OCI-LY7 (cell line): ENCODE data around the gene NLRP8. TPM values are rescaled to one million over a fixed set of nuclear protein-coding genes. Genes with fewer than 3 reads are reported as not detected.

Source experiments
- BruUV-seq: library from RNA; stranded (reverse); fragments of 400-500 nt; replicated peaks from 2 replicates; lab custom pipeline; 2021; lab: Mats Ljungman, UMichigan
- CTCF ChIA-PET: fragments of 300-600 bp; sonication (Branson Sonifier 250); formaldehyde crosslinking; loops from one replicate; lab custom pipeline; 2022; ENCODE audit warnings: antibody characterized with exemption; ENCODE audit not compliant: unreplicated experiment; lab: Charles Lee
- POLR2A ChIA-PET: fragments of 300-600 bp; sonication (Branson Sonifier 250); formaldehyde crosslinking; loops from one replicate; lab custom pipeline; 2022; ENCODE audit warnings: antibody characterized with exemption; lab: Charles Lee
- DNase-seq: peaks from one replicate; pipeline ENCODE4 v3.0.0-alpha.2; 2015; ENCODE audit warnings: low spot score
- H2AFZ ChIP-seq: fragments of 200-600 bp; sonication (generic), shearing (Covaris generic); 2 replicates; pipeline ENCODE4 v1.6.1; 2014; ENCODE audit warnings: mild to moderate bottlenecking, antibody characterized with exemption, low read length, moderate library complexity
- H3K27ac ChIP-seq: fragments of 200-600 bp; sonication (generic); 2 replicates; pipeline ENCODE4 v1.5.1; 2014; ENCODE audit warnings: mixed run types, low read depth, mild to moderate bottlenecking, moderate library complexity, low read length, inconsistent platforms; ENCODE audit not compliant: poor library complexity, severe bottlenecking
- H3K36me3 ChIP-seq: fragments of 200-600 bp; sonication (generic); 2 replicates; pipeline ENCODE4 v1.6.1; 2014; ENCODE audit warnings: mild to moderate bottlenecking, antibody characterized with exemption, low read length, moderate library complexity, mixed read lengths; ENCODE audit not compliant: insufficient read depth
- H3K4me1 ChIP-seq: fragments of 200-600 bp; sonication (generic); 2 replicates; pipeline ENCODE4 v1.5.1; 2014; ENCODE audit warnings: mild to moderate bottlenecking, low read length; ENCODE audit not compliant: insufficient read depth, poor library complexity, severe bottlenecking
- H3K4me2 ChIP-seq: fragments of 200-600 bp; sonication (generic); 2 replicates; pipeline ENCODE4 v1.6.1; 2014; ENCODE audit warnings: mild to moderate bottlenecking, low read length
- H3K4me3 ChIP-seq: fragments of 200-600 bp; sonication (generic); 2 replicates; pipeline ENCODE4 v1.5.1; 2014; ENCODE audit warnings: mild to moderate bottlenecking, low read depth, low read length; ENCODE audit not compliant: poor library complexity, severe bottlenecking
- H3K79me2 ChIP-seq: fragments of 200-600 bp; sonication (generic); 2 replicates; pipeline ENCODE4 v1.6.1; 2016; ENCODE audit warnings: low read depth, mild to moderate bottlenecking, low read length, moderate library complexity, mixed read lengths; ENCODE audit not compliant: insufficient read depth
- H3K9me2 ChIP-seq: fragments of 200-600 bp; sonication (generic); 2 replicates; pipeline ENCODE4 v1.6.1; 2016; ENCODE audit warnings: mild to moderate bottlenecking, low read length, mixed read lengths; ENCODE audit not compliant: insufficient read depth
- H3K9me3 ChIP-seq: fragments of 200-600 bp; sonication (generic); 2 replicates; pipeline ENCODE4 v1.6.1; 2014; ENCODE audit warnings: mild to moderate bottlenecking, mixed run types, low read length, mixed read lengths
- H4K20me1 ChIP-seq: fragments of 200-600 bp; sonication (generic); 2 replicates; pipeline ENCODE4 v1.6.1; 2014; ENCODE audit warnings: mild to moderate bottlenecking, antibody characterized with exemption, low read length, moderate library complexity, mixed read lengths; ENCODE audit not compliant: insufficient read depth
- EZH2phosphoT487 ChIP-seq: fragments of 200-600 bp; sonication (generic); IDR thresholded peaks from 2 replicates; pipeline ENCODE4 v1.6.1; 2018; ENCODE audit warnings: low read depth, borderline replicate concordance, mild to moderate bottlenecking, mixed run types, antibody characterized with exemption, low read length, moderate library complexity, mixed read lengths
- intact Hi-C: fragments of 100-400 bp; cut with micrococcal nuclease; formaldehyde crosslinking; loops from one replicate; pipeline ENCODE4 v1.10.0; 2022; ENCODE audit not compliant: unreplicated experiment
- total RNA-seq, 2 experiments: library from RNA; depleted of rRNA in 1 of 2; stranded (reverse); fragments of >200 nt in 1 of 2; shearing (Covaris generic) in 1 of 2; gene quantifications; 2 replicates each; pipeline ENCODE4 v1.2.3, GENCODE V29; 2014 to 2022
- TF ChIP-seq, protein P1 (sequence below): fragments of 200-600 bp; sonication (generic); conservative IDR thresholded peaks from 2 replicates; pipeline ENCODE4 v1.5.1; 2014; ENCODE audit warnings: mild to moderate bottlenecking, antibody characterized with exemption, low read length, moderate library complexity, mixed read lengths

The NLRP8 gene
- total RNA-seq, 2 experiments from 2014 or later = not detected

DNA sequence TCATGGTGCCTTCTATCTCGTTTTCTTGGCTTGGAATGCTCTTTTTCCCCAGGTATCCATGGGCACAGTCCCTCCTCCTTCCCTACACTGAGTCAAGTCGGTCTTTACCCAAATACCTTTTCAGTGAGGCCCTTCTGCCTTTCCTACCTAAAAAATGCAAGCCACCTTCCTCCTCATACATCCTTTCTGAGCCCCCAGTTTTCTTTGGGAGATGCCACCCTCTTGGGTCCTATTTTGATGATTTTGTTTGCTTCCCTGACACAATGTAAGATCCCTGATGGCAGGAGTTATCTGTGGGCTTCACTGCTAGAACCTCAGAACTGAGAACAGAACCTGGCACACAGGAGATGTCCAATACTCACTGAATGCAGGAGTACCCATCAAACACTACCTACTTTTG lies 37.8 kb upstream of the NLRP8 start:
- no peak overlapping the region for H2AFZ ChIP-seq
- H3K9me2 ChIP-seq = no peaks in the 10 kb centered on the region
- no peaks in the 10 kb centered on the region for H4K20me1 ChIP-seq
- intact Hi-C loops = no loop called here
- no peaks in the 10 kb centered on the region for H3K4me1 ChIP-seq
- no peak overlapping the region for H3K4me2 ChIP-seq
- no peaks in the 10 kb centered on the region for H3K36me3 ChIP-seq
- no peak overlapping the region for H3K4me3 ChIP-seq
- ChIA-PET CTCF (no interaction called here), POLR2A (interaction anchor here (0.6 to 1.1 kb wide), 2 partner anchors 28 to 78 kb away, joined by 3 read pairs; no protein-coding TSS in a partner anchor)
- BruUV-seq = no TSS peak
- no peak overlapping the region for H3K27ac ChIP-seq
- H3K79me2 ChIP-seq = no peaks in the 10 kb centered on the region
- no peak for TF ChIP-seq EZH2phosphoT487
- TF ChIP-seq, protein P1, sequence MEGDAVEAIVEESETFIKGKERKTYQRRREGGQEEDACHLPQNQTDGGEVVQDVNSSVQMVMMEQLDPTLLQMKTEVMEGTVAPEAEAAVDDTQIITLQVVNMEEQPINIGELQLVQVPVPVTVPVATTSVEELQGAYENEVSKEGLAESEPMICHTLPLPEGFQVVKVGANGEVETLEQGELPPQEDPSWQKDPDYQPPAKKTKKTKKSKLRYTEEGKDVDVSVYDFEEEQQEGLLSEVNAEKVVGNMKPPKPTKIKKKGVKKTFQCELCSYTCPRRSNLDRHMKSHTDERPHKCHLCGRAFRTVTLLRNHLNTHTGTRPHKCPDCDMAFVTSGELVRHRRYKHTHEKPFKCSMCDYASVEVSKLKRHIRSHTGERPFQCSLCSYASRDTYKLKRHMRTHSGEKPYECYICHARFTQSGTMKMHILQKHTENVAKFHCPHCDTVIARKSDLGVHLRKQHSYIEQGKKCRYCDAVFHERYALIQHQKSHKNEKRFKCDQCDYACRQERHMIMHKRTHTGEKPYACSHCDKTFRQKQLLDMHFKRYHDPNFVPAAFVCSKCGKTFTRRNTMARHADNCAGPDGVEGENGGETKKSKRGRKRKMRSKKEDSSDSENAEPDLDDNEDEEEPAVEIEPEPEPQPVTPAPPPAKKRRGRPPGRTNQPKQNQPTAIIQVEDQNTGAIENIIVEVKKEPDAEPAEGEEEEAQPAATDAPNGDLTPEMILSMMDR = no peak
- no peaks in the 10 kb centered on the region for H3K9me3 ChIP-seq
- DNase-seq = no peak

DNA sequence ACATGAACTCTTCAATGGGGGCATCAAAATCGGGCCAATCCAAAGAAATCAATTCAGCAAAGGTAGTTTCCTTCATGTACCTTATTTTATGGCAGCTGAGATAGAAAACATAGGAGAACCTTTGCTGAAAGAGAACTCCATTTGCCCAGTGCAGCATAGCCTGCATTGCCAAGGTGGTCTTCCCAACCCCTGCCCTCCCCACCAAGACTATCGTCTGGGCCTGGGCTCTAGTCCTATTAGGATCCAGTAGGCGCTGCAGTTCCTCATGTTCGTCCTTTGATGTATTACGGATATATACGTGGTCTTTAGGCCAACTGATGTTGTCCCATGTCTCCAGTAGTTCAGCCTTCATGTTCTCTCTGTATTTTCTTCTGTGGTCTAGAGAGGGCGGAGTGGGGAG lies 34.7 kb upstream of the NLRP8 start:
- Histone ChIP-seq H3K4me3 (no peak overlapping the region), H3K27ac (no peak overlapping the region), H4K20me1 (no peaks in the 10 kb centered on the region), H3K36me3 (no peaks in the 10 kb centered on the region), H3K4me1 (no peaks in the 10 kb centered on the region), H3K9me3 (0 out of 2 replicates have a peak, but pooled peaks cover 4% of the 10 kb centered on the region), H2AFZ (no peak overlapping the region), H3K9me2 (no peaks in the 10 kb centered on the region), H3K4me2 (no peak overlapping the region), H3K79me2 (no peaks in the 10 kb centered on the region)
- intact Hi-C loops = no loop called here
- CTCF ChIA-PET = no interaction called here
- BruUV-seq = no TSS peak
- POLR2A ChIA-PET = no interaction called here
- no peak for DNase-seq
- TF ChIP-seq, protein P1 = no peak
- no peak for TF ChIP-seq EZH2phosphoT487

DNA sequence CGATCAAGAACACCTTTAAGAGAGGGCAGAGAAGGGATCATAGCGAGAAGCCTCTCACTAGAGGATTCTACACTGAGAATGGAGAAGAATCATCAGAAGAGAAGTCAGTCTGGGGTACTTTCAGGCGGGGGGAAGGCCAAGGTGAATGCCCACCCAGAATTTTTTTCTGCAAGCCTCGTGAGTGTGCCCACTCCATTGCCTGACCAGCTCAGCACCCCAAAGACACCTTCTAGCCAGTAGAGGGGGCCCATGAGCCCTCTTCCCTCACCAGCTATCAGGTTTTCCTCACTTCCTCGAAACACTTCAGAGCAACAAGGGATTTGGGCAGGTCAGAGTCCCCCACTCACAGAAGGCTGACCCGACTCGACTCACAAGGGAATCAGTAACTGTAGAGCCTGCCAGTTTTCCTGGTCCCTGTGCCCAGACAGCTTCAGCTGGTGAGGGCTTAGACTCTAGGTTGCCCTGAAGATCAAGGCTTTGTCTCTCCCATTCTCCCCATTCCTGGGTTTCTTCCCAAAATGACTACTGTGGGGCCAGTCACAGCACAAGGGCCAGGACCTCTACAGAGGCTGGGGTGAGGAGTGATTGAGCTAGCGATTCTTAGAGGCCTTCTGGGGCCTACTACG lies 33.9 kb upstream of the NLRP8 start:
- intact Hi-C loops = no loop called here
- Histone ChIP-seq H3K79me2 (no peaks in the 10 kb centered on the region), H4K20me1 (no peaks in the 10 kb centered on the region), H3K4me2 (no peak overlapping the region), H3K9me3 (peaks cover 7% of the 10 kb centered on the region), H3K27ac (no peak overlapping the region), H3K4me1 (no peaks in the 10 kb centered on the region), H2AFZ (no peak overlapping the region), H3K36me3 (no peaks in the 10 kb centered on the region), H3K4me3 (no peak overlapping the region), H3K9me2 (no peaks in the 10 kb centered on the region)
- peak; percentile 46 for DNase-seq
- no peak for TF ChIP-seq EZH2phosphoT487
- TF ChIP-seq, protein P1 = peak; percentile 81
- CTCF ChIA-PET = no interaction called here
- BruUV-seq = no TSS peak
- POLR2A ChIA-PET = interaction anchor here (0.6 kb wide), 1 partner anchor 123 kb away, joined by 3 read pairs; no protein-coding TSS in a partner anchor
